GM19324 (cell line): Measurements from ENCODE around the gene KLHL2.
"Not testable (repeated sequence)": the region's sequence is repeated elsewhere in the genome, so short reads cannot be mapped to it uniquely, and the experiment has no call there.

Experiments
- ATAC-seq: cut with Tn5 transposase; IDR thresholded peaks from one replicate; pipeline ENCODE4 v1.9.1; 2021; ENCODE audit warnings: mild to moderate bottlenecking, moderate library complexity; ENCODE audit not compliant: unreplicated experiment, low FRiP score

The KLHL2 gene

GRCh38 chr4:165326831-165327210 lies 119.5 kb downstream of the KLHL2 start:
- ATAC-seq, result no peak

- peak; percentile 99 for ATAC-seq
Measured at GRCh38 chr4:165327211-165328100, 120.1 kb downstream of the KLHL2 start, which contains the start of gene MSMO1. Gene MSMO1 (plus strand): TSS chr4:165327669. CDS start chr4:165333371, 5,702 bp downstream.

GRCh38 chr4:165328101-165328425 lies 120.7 kb downstream of the KLHL2 start:
- no peak for ATAC-seq

DNA sequence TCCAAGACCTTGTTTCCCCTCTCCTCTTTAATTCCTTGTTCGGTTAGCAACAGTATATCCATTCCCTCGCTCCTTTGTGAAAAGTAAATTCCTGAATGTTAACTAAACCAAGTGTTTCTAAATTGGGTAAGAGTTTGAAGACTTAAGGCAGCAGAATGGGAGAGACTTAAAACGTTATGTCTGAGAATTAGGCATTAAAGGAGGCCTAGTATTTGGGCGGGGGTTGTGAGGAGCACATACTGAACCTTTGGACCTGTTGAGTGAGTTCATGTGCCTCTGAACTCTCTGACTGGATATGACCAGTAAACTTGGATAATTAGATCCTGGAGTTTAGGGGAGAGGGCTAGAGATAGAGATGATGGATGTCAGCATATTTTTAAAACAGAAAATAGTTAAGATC lies 121.3 kb downstream of the KLHL2 start:
- no peak for ATAC-seq

- no peak for ATAC-seq
Measured at GRCh38 chr4:165330071-165330470, 122.7 kb downstream of the KLHL2 start.

GRCh38 chr4:165330666-165331065 lies 123.3 kb downstream of the KLHL2 start:
- ATAC-seq, result no peak

- no peak for ATAC-seq
Measured at GRCh38 chr4:165331359-165331758, 124.0 kb downstream of the KLHL2 start.

- no peak for ATAC-seq
Measured at GRCh38 chr4:165331823-165332222, 124.5 kb downstream of the KLHL2 start.

- ATAC-seq, result no peak
Measured at GRCh38 chr4:165332502-165332901, 125.1 kb downstream of the KLHL2 start.

DNA sequence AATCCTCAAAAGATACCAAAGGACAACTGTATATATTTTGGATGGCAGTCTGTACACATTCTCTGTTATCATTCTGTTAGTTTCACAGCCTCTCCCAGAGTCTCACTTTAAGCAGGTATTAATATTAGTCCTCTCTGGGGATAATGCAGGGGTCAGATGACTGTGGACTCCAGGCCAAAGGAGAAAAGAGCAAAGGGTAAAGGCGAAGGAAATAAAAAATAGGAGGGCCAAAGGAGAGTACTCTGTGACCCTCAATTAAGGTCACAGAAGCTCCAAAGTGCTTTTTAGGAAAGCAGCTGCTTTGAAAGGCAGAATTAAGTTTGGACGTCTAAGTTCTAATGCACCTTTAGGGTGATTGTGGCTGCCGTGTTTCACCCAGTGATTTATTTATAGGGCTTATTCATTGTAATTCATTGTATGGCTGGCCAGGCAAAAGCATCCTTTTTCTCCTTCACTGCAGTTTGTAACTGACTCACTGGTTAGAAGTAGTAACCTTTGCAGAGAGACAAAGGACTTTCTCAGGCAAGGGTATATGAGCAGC lies 127.9 kb downstream of the KLHL2 start:
- ATAC-seq, result no peak

DNA sequence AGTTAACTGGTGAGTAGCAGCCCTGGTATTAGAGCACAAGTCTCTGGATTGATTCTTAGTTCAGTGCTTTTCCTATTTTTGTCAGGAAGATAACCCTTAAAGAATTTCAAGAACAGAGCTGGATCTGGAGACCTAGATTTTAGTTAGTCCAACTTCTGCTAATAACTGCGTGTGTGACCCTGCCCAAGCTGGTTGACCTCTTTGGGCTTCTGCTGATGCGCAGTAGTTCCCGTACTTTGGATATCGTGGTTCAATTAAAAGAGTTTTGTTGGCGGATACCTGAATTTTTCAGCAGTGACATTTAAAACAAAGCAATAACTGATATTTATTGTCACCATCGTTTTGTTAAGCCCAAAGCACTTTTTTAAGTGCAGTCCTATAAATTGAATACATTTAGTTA lies 129.4 kb downstream of the KLHL2 start:
- ATAC-seq, result no peak

DNA sequence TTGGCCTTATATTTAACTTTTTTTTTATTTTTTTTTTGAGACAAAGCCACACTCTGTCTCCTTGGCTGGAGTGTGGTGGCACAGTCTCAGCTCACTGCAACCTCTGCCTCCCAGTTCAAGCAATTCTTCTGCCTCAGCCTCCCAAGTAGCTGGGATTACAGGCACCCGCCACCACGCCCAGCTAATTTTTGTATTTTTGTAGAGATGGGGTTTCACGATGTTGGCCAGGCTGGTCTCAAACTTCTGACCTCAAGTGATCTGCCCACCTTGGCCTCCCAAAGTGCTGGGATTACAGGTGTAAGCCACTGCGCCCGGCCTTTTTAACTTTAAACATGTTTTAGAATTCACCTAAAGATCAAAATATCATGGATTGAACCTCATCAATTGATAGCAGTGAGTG lies 135.0 kb downstream of the KLHL2 start:
- not testable (repeated sequence) for ATAC-seq

DNA sequence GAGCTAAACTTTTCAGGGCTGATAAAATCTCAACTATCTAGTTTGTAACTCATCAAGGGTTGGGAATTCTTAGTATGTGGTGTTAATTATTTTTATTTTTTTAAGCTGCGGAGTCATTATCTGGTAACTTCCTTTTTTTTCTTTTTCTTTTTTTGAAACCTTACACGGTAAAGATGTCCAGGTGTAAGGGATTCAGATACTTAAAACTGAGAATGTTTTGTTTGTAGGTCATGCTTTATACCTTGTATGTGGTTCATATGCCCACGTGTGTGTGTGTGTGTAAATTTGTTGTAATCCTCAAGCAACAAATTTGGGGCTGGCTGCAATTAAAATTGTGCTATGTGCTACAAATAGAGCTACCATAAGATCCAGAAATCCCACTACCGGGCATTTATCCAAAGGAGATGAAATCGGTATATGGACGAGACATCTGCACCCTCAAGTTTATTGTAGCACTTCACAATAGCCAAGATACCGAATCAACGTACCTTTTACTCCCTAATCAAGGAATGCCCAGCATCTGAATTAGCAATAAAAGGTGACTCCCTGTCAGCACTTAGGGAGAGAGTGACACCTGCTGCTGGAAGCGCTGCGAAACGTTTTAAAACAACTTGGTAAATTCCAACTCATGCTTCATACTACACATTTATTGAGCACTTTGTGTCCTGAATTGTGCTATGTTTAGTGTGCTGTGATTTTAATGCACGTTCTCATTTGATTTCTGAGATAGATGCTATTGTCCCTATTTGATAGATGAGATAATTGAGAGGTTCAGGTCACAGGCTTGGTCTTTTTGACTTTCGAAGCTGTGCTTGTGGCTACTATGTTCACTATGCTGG lies 136.2 kb downstream of the KLHL2 start:
- ATAC-seq, result no peak

GRCh38 chr4:165345666-165346417 lies 138.5 kb downstream of the KLHL2 start:
- ATAC-seq, result no peak

GRCh38 chr4:165347647-165348569 lies 140.5 kb downstream of the KLHL2 start:
- no peak for ATAC-seq

DNA sequence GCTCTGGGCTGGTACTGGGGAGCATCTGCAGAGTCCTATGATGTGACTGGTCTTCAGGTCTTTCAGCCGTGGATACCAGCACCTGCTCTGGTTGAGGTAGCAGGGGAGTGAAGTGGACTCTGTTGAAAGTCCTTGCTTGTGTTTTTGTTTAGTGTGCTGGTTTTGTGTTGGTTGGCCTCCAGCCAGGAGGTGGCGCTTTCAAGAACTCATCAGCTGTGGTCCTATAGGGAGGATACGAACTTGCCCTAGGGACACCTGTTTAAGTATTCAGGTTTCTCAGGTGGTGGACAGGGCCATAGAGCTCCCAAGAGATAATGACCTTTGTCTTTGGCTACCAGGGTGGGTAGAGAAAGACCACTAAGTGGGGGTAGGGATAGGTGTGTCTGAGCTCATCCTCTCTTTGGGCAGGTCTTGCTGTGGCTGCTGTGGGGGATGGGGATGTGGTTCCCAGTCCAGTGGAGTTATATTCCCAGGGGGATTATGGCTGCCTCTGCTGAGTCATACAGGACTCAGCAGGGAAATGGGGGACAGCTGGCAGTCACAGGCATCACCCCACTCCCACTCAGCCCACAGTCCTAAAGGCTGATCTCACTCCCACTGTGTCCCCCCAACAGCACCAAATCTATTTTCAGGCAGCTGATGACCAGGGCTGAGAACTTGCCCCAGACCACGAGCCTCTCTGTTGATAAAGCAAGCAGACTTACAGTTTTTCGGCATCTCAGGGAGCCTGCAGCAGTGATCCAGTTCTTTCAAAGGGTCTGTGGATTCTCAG lies 144.2 kb downstream of the KLHL2 start:
- no peak for ATAC-seq

GRCh38 chr4:165355900-165356300 lies 148.5 kb downstream of the KLHL2 start:
- ATAC-seq, result peak; percentile 45

GRCh38 chr4:165359506-165359905 lies 152.1 kb downstream of the KLHL2 start:
- no peak for ATAC-seq
